ENCODE results near the gene C4BPA.

C4BPA gene

GRCh38 chr1:207130252-207131036, 26.4 kb downstream of the C4BPA start:
- DNase-seq (ENCODE audit: low read depth): no peak
- TF ChIP-seq, protein P1, sequence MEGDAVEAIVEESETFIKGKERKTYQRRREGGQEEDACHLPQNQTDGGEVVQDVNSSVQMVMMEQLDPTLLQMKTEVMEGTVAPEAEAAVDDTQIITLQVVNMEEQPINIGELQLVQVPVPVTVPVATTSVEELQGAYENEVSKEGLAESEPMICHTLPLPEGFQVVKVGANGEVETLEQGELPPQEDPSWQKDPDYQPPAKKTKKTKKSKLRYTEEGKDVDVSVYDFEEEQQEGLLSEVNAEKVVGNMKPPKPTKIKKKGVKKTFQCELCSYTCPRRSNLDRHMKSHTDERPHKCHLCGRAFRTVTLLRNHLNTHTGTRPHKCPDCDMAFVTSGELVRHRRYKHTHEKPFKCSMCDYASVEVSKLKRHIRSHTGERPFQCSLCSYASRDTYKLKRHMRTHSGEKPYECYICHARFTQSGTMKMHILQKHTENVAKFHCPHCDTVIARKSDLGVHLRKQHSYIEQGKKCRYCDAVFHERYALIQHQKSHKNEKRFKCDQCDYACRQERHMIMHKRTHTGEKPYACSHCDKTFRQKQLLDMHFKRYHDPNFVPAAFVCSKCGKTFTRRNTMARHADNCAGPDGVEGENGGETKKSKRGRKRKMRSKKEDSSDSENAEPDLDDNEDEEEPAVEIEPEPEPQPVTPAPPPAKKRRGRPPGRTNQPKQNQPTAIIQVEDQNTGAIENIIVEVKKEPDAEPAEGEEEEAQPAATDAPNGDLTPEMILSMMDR (IDR thresholded peaks at IDR 0.05; ENCODE audit: insufficient read depth, low read depth, low read length, missing control alignments): no peak
- no peak overlapping the region for H3K4me3 ChIP-seq (ENCODE audit: low read length)

- TF ChIP-seq, protein P1 (IDR thresholded peaks at IDR 0.05; ENCODE audit: insufficient read depth, low read depth, low read length, missing control alignments): no peak
- no peak overlapping the region for H3K4me3 ChIP-seq (ENCODE audit: low read length)
- no peak for DNase-seq (ENCODE audit: low read depth)
These were observed 27.1 kb downstream of the C4BPA start for GRCh38 chr1:207131163-207131562.

GRCh38 chr1:207134581-207134980, 30.5 kb downstream of the C4BPA start:
- DNase-seq (ENCODE audit: low read depth): no peak
- no peak overlapping the region for H3K4me3 ChIP-seq (ENCODE audit: low read length)
- TF ChIP-seq, protein P1 (IDR thresholded peaks at IDR 0.05; ENCODE audit: insufficient read depth, low read depth, low read length, missing control alignments): no peak

- TF ChIP-seq, protein P1 (IDR thresholded peaks at IDR 0.05; ENCODE audit: insufficient read depth, low read depth, low read length, missing control alignments): no peak
- H3K4me3 ChIP-seq (ENCODE audit: low read length): no peak overlapping the region
- DNase-seq (ENCODE audit: low read depth): no peak
These were observed 35.6 kb downstream of the C4BPA start for GRCh38 chr1:207139616-207140015.

DNA sequence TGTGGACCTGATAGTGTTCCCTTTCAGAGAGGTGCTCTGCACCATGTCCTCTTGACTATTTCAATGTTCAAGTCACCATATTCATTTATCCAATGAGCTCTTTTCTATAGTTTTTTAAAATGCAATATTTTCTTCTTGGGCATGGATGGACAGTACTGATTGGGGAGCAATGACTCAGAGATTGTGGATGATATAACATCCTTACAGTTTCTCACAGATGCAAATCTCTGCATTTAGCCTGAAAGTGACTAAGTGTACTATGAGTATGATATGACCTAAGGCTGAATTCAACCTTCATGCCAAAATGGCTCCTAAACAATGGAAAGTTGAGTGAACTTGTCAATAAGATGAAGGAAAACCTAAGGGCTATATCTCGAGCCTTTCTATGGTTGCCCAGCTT, 36.5 kb downstream of the C4BPA start:
- TF ChIP-seq, protein P1 (IDR thresholded peaks at IDR 0.05; ENCODE audit: insufficient read depth, low read depth, low read length, missing control alignments): no peak
- peak; percentile 74 for DNase-seq (ENCODE audit: low read depth)
- H3K4me3 ChIP-seq (ENCODE audit: low read length): no peak overlapping the region

DNA sequence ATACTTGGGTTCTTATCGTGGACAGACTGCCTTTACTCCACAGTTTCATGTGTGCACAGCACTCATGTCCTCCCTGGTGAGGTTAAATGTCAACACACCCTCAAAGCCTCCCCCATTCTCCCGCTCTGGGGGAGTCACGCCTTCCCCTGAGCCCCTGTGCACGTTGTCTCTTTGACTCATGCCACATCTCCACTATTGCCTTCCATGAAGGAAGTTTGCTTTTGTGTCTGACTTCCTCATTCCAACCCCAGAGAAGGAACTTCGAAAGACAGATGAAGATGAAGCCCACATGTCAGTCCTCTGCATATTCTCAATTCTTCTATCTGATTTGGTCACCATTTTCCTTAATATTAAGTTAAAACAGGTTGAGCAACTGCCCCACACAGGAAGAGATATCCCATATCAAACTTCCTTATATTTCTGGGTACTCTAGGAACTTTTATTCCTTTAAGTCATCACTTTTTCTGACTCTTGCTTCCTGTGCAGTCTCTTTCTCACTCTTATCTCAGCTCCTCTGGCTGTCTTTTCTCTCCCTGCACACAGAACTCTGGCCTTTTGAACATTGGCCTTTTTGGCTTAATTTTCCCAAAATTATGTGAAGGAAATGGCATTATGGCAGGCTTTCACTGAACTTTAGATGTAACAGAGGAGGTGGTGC, 41.5 kb downstream of the C4BPA start:
- TF ChIP-seq, protein P1 (IDR thresholded peaks at IDR 0.05; ENCODE audit: insufficient read depth, low read depth, low read length, missing control alignments): no peak
- no peak overlapping the region for H3K4me3 ChIP-seq (ENCODE audit: low read length)

More for the DNA sequence above, 41.5 kb downstream of the C4BPA start:
- DNase-seq (ENCODE audit: low read depth): no peak
